PFSK-1 (cell line): Measurements from ENCODE around the gene TASOR2.

ENCODE experiments used
- FOXP2 ChIP-seq: optimal IDR thresholded peaks from 2 replicates; pipeline ENCODE3; 2011; ENCODE audit warnings: borderline replicate concordance, control low read depth, inconsistent platforms; ENCODE audit not compliant: insufficient read depth; ENCODE audit errors: extremely low read length, extremely low read depth
- POLR2AphosphoS5 ChIP-seq: IDR thresholded peaks from 2 replicates; pipeline ENCODE4 v1.6.1; 2012; ENCODE audit warnings: low read depth, mild to moderate bottlenecking, control low read depth, low read length, moderate library complexity
- REST ChIP-seq, 2 experiments: IDR thresholded peaks; 2 replicates each; pipeline versions ENCODE4 v1.6.1 to v1.8.0; 2011 to 2012; ENCODE audit warnings: low read depth in 2 of 2, low read length in 2 of 2, control low read depth in 1 of 2, inconsistent platforms in 1 of 2, mild to moderate bottlenecking in 1 of 2, moderate library complexity in 1 of 2; ENCODE audit not compliant: insufficient read depth in 1 of 2
- SIN3A ChIP-seq: IDR thresholded peaks from 2 replicates; pipeline ENCODE4 v1.6.1; 2012; ENCODE audit warnings: mild to moderate bottlenecking, low read length, moderate library complexity, borderline replicate concordance; ENCODE audit not compliant: insufficient read depth
- TAF1 ChIP-seq: IDR thresholded peaks from 2 replicates; pipeline ENCODE4 v1.6.1; 2012; ENCODE audit warnings: low read length, control low read depth, borderline replicate concordance; ENCODE audit not compliant: insufficient read depth

TASOR2 gene

GRCh38 chr10:5697342-5697741 is 12.7 kb downstream of the TASOR2 start:
- TF ChIP-seq SIN3A (no peak), POLR2AphosphoS5 (no peak), TAF1 (no peak), REST (IDR thresholded peaks at IDR 0.05; ENCODE audit: insufficient read depth in 1 of 2, low read depth in 2 of 2, low read length in 2 of 2) (no peak), FOXP2 (no peak)

GRCh38 chr10:5698062-5698461 is 13.4 kb downstream of the TASOR2 start:
- TF ChIP-seq SIN3A (no peak), POLR2AphosphoS5 (no peak), REST (IDR thresholded peaks at IDR 0.05; ENCODE audit: insufficient read depth in 1 of 2, low read depth in 2 of 2, low read length in 2 of 2) (no peak), FOXP2 (no peak), TAF1 (no peak)

GRCh38 chr10:5708356-5708755 is 23.7 kb downstream of the TASOR2 start:
- TF ChIP-seq SIN3A (no peak), REST (IDR thresholded peaks at IDR 0.05; ENCODE audit: insufficient read depth in 1 of 2, low read depth in 2 of 2, low read length in 2 of 2) (no peak), FOXP2 (no peak), TAF1 (no peak), POLR2AphosphoS5 (no peak)

GRCh38 chr10:5709865-5710264 is 25.2 kb downstream of the TASOR2 start:
- no peak for TF ChIP-seq SIN3A
- no peak for TF ChIP-seq REST (IDR thresholded peaks at IDR 0.05; ENCODE audit: insufficient read depth in 1 of 2, low read depth in 2 of 2, low read length in 2 of 2)
- no peak for TF ChIP-seq FOXP2
- no peak for TF ChIP-seq POLR2AphosphoS5
- no peak for TF ChIP-seq TAF1

GRCh38 chr10:5710859-5711258 is 26.2 kb downstream of the TASOR2 start:
- no peak for TF ChIP-seq REST (IDR thresholded peaks at IDR 0.05; ENCODE audit: insufficient read depth in 1 of 2, low read depth in 2 of 2, low read length in 2 of 2)
- TF ChIP-seq TAF1, result no peak
- TF ChIP-seq SIN3A, result no peak
- TF ChIP-seq POLR2AphosphoS5, result no peak
- no peak for TF ChIP-seq FOXP2
